NCI-H345 treated with DMSO at 0.1 percent for 48 hours (cell line): Measurements from ENCODE around the gene KCNMA1.

Experiments used
- DNase-seq: peaks from one replicate; lab custom pipeline; 2025; ENCODE audit not compliant: unreplicated experiment; lab: John Stamatoyannopoulos, UW

Gene KCNMA1

DNA sequence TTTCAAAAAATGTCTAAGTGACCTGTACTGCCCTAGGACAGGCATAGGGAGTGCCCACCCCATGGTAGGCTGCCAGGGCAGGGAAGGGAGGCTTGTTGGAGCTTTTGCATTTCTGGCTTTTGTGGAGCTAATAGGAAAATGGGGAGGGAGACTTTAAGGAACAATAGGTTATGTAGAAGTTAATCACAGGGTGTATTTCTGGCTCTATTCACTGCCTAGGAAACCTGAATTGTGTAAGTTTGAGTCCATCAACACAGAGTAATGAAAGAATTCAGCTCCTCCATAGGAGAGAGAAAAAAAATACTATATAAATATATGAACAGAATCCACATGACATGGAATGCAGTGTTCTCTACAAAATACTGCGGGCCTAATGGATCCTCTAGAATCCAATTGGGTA is 661.5 kb downstream of the KCNMA1 start:
- DNase-seq, result no peak

DNA sequence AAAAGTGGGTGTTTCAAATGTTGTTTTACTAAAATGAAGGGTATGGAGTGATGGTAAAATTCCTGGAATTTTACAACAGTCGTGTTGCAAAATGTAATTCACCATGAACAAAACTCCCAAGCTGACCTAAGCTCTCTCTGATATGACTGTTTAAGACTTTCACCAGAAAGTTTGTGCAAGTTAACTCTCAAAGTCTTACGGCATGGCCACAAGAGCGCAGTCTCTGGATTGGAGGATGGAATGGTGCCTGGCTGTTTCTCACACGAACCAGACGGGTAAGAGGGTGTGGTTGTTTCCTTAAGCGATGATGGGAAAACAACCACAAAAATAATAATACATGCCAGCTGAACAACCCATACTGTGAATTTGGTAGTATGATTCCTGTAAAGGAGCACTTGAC is 662.5 kb downstream of the KCNMA1 start:
- no peak for DNase-seq

DNA sequence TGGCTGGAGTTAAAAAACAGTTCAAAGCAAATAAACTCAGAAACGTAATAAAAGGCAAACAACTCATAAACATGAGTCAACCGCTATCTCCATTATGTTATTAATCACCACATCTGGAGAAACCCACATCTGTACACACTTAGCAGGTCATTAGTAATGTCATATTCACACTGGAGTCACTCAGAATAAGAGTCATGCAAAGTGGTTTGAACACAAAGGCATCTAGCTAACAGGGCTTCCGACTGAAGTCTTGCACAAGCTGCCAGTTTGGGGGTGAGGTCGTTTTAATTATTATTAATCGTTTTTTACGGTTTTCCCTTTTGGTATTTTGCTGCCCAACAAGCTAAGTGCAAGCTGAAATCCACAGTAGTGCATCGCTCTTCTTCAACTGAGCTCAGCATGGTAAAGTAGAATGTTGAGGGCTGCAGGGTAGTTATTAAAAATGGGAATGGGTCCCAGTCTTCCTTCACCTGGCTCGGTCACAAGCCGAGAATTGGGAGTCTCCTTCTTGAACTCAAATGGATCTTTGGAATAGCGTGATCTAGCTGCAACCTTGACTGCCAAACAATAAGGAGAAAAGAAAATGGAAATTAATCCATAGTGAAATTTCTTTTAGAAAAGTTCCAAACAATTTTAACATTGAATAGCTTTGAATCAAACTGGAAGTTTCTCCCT is 663.5 kb downstream of the KCNMA1 start:
- no peak for DNase-seq

DNA sequence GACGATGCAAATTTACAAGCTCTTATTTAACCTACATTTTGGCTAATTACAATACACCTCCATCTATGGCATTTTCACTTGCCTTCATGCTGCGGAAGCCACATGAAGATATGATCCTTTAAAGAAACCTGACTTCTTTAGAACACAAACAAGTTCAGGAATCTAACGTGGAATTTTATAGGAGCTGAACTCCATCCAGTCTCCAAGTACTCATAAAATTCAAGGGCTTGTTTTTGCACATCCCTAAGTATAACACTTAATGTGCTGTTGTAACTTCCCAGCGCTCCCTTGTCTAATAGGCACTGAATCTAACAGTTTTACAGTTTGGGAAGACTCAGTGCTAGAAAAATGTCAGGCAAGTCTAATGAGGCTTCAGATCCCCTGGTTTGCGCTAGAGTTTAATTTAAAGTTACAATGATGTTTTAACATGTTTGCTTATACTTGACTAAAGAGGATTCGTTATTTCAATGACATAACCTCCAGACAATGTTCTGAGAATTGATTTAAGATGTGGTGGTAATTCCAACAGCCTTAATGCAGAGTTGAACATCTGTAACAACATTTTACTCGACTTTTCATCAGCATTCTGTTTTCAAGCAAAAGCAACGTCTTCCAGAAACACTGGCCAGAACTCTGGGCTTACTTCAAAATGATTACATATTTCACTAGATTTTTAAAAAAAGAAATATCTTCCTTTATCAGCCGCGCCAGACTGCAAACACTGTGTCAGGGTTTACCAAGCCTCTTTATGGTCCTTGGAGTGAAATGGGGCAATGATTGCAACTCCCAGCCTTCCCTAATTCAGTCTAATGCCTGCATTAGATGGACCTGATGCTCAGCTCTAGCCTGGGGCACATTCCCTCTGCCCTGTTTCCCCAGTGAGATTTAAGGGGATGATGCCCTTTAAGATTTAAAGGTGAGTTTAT is 664.3 kb downstream of the KCNMA1 start:
- no peak for DNase-seq

DNA sequence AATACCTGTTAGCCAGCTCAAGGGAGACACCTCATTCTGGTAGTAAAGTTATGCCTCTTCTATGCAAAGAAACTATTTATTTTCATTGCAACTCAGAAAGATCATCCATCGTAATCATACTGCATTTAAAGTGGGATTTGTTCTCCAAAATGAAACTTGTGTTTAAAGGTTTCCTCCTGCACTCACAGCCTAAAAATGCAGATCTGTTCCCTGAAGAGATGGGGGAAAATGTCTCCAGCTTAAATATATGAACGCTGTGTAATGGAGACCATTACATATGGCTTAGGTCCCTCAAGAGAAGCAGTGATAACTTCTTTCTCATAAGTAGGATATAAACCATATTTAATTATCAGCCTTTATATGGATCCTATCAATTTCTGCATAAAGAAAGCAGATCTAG is 665.1 kb downstream of the KCNMA1 start:
- DNase-seq, result no peak

DNA sequence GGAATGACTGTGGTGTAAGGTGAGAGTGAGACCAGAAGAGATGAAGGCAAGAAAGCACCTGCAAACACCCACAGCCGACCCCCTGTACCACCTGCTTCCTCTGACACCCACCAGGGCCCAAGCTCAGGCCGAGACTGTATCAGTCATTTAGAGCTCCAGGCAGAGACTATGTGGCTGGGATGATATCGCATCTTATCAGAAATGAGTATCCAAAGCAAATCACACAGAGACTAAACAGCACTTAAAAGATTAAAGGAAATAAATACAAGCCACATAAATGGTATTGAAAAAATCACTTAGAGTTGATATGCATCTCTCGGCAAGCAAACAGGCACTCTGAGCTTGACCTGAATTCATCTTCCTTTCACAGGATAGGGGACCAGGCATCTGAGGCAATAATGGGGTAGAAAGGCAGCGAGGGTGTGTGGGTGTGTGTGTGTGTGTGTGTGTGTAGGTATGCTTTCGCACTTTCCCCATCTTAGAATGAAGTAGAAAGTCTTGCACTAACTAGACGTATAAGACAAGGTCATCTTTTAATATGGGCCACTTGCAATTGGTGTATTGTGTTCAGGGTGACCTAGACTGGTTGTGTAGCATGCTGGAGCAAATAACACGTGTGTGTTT is 665.9 kb downstream of the KCNMA1 start:
- no peak for DNase-seq

DNA sequence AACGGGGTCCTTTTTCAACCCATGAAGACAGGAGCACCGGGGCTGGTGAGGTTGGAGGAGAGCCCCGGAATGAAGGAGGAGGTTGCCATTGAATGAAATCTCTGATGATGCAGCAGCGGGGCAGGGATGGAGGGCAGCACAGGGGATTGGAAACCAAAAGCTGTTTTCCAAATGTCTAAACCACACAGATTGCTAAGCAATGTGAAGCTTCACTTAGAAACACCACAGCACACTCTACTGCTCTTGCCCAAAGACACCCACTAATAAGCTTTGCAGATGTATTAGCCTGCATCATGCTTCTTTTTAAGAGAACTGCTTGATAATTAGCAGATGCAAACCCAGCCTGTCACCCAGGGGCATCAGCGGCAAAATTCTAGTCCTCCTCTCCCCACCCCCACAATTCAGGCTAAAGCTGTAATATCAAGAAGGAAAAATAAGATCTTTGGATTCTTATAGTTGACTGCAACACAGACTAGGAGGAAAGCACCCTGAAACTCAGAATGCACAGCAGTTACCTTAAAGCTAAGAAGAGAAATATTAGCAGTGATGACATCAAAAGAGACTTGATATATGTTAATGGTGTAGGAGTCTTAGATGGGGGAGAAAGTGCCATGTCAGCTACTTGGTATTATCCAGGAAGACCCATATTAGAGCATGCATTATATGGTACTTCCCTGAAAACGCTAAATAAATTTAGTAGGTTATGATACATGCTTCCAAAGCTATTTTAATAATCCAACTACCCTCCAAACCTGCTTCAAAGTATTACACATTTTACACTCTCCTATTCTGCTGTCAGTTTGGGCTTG is 666.7 kb downstream of the KCNMA1 start:
- no peak for DNase-seq

DNA sequence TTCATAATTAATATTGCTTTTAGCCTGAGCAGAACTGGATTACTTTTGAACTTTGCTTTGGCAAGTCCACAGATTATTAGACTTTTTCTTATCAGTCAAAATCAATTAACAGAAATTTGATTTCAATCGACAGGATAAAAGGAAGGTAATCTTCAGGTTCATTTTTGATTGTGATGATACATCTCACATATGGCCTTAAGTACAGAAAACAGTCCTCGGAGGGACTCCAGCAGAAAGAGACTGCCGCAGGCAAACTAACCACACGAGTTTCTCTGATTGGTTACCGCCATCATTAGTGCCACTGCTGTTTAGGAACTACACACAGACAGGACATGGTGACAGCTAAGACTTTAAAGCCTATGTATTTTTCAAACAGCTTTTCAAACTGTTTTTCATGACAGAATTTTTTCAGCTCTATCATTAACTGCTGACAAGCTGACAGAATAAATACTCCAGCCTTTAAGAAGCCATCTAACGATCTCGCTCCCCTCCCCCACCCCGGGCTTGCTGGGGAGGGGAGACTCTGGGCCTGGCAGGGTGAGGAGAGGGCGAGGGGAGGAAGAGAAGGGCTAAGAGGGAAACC is 668.2 kb downstream of the KCNMA1 start:
- DNase-seq, result no peak

DNA sequence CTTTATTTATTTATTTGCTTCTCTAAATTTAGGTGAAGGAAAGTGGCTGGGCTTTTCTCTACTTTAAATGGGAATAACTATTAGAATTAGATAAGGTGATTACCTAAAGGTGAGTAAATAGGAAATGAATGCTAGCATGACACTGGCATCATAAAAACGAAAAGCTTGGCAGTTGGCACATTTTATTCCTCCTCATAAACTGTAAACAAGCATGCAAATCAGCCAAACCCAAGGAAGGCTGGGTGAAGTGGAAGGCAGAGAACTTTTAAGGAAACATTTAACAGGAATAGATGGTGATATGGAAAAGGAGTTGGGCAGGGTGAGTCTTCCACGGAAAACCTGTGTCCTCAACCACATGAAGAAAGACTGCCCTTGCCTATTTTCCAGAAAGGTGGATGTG is 669.1 kb downstream of the KCNMA1 start:
- DNase-seq, result no peak

DNA sequence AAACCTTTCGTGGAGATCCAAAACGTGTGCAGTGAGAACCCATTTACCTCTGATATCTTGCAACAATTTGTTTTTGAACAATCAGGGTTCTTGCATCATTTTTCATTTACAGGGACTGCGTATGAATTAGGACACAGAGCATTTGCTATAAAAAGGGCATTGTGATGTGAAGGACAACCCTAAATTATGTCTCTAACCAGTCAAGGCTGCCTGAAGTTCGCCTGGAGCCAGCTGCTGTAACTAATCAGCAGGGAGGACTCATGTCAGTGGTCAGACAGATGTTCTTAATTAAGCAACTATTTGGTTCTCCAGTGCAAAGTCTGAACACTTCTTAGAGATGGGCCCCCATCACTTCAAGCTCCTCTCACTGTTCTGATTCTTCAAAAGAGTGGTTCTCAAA is 674.8 kb downstream of the KCNMA1 start:
- DNase-seq, result no peak

DNA sequence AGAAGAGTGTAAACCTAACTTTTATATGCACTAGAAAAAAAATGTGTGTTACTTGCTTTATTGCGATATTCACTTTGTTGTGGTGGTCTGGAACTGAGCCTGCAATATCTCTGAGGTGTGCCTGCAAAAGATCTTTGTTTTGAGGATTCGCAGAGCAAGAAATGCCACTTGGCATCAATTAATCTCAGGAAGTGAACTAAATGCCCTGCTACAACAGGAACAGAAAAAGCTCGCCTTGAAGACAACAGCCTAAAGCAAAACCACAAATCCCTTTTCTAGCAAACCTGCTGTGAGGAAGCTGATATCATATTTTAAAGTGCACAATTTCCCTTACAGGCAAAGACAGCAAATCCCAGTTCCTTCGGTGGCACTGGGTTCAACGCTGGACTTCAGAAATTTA is 675.8 kb downstream of the KCNMA1 start:
- DNase-seq, result no peak

DNA sequence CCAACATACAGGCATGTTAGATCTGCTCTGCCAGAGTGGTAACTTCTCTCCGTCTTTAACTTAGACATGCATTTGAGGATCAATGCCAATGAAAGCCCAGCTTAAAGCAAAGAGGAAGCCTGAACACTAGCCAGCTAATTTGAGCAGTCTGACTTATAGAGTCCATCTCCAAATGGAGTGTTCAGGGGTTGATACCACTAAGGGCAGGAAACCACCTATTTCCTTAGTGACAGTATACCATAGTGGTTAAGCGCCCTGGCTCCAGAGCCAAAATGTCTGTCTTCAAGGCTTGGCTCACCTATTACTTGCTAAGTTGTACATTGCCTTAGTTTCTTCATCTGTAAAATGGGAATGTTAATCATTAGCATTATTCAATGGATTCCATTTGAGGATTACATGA is 678.5 kb downstream of the KCNMA1 start:
- DNase-seq, result no peak

DNA sequence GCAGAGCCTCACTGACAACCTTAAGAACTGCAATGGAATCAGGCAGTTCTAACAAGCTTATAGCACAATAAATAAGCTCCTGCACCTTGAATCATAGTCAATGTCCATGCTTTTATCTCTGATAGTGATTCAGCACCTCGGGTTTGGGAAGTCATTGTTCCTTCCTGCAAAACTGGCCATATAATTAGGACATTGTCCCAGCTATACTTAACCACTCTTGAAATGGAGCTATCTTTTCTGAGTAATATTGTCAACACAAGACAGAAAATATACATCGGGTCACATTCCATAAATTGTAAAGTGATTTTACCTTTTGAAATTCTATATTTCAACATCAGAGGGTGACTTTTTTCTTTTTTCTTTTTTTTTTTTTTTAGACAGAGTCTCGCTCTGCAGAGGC is 682.8 kb downstream of the KCNMA1 start:
- DNase-seq, result no peak

DNA sequence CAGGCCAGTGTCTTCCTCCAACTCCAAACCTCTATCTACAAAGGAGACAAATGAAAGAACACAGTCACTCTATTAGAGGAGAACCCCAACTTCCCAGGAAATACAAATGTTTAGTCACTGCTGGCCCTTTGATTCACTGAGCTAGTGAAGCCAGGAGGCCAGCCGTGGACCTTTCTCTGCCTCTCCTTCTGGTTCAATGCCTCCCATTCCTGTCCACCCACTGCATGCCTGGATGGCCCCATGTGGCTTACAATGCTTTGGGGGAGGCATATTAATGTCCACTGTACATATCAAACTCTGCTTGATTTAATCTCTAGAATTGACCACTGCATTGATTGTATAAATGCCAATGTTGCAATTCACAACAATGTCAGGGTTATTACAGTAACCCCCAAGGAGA is 687.3 kb downstream of the KCNMA1 start:
- no peak for DNase-seq

DNA sequence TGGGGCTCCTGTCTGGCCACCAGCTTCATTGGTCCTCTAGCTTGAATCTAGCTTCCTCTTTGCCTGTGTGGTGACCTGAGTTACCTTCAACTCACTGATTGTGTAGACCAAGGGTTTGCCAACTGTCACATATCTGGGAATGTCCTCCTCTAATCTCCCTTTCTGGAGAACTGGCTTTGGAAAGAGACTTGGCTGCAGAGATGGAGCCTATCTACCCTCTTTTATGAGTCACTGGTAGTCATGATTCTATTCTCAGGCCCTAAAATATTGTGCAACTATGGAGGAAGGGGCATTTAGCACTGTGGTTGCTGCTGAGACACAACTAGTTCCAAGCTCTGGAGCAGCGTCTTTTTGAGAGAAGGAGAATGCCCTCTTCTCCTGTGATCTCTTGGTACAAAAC is 691.3 kb downstream of the KCNMA1 start:
- no peak for DNase-seq

DNA sequence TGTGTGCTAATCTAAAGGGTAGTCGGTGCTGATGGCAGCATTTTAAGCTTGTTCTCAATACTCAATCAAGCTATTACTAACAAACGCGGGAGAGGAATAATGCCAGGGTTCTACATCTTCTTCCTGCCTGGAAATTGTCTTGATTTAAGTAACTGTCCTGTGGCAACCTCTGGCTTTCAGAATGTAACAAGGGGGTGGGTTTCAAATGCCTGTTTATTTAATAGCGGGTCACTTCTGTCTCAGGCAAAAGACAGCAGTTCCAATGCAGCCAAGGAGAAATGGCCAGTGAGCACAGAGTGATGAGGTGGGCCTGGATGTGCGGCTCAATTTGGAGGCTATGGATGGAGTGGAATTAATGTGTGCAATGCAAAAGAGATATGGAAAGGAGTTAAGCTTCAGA is 692.4 kb downstream of the KCNMA1 start:
- DNase-seq, result no peak

DNA sequence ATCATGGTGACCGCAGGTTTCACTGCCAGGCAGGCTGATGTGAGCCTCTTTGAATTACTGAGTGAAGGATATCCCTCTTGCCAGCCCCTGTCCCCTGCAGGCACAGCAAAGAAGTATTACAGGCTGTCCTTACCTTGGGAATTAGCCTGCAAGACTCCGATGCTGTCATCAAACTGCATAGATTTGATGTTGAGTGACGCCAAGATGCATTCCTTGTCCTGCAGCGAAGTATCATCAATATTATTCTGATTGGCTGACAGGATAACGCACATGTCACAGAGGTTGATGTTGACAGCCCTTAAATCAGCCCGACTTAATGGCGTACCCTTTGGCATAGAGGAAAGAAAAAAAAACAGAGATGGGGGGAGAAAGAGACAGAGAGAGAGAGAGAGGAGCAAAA is 693.0 kb downstream of the KCNMA1 start:
- no peak for DNase-seq

DNA sequence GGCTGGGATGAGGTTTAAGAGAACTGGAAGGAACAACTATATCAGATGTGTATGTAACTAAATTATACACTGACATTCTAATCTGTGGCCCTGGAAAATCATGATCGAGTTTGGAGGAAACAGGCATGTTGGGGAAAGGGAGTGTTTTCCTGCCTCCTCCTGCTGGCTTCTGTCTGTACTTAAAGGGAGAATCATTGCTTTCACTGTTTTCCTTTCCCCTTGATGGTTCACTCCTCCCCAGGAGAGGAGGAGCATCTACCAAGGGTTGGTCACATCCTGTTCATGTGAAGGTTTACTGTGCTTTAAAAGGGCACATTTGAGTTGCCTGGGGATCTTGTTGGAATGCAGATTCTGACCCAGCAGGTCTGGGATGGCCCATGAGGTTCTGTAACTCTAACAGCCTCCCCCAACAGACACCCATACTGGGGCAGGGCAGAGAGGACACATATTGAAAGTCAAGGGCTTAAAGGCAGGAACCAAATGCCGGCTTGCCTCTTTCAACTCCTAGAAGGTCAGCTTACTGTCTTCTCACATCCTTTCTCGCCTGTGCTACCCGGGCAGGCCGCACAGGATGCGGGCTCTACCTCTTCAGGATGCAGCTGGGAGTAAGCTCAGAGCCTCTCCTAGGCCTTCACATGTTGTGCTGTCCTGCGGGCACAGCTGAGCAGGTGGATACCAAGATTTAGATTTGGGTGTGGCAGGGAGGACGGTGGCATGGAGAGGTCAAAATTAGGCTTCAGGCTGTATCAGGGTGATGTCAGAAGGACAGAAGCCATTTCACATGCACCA is 694.8 kb downstream of the KCNMA1 start:
- no peak for DNase-seq

DNA sequence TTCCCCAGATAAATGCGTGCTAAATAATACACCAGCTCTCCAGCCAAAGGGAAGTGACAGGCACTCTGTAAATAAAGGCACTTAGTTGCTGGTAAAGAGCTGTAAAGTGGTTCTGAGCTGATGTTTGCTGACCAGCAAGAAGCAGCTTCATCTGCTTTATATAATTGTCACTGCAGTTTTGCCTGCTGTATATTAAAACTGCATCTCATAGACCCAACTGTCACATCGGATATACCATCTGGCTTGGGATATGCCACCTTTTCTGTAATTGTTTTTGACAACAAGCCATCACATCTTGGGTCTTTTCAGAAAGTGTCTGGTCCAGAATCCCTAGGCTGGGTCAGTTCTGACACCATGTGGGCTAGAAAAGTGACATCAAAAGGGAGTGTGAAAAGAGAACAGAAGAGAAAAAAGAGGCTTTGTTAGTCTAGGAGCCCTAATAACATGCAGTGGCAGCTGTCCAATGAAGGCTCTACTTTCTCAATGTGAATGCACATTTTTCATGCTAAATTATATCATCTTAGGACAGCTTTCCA is 697.6 kb downstream of the KCNMA1 start:
- no peak for DNase-seq

DNA sequence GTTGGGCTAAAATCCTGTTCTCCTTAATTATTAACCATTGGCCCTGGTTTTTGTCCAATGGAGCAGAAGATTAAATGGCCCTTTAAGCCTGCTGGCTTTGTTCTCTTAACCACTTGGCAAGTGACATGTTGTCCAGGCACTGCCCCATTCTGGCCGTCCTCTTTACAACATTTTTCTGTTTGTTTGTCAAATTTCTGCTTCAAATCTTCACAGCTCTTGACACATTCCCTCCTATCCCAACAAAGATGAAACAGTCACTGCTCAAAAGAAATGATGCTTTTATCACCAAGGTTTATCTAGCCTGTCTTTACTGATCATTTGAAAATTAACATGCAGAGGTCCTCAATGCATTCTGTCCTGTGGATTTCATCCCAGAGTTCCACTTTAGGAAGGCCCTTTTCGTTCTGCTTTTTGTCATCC is 700.4 kb downstream of the KCNMA1 start:
- DNase-seq, result no peak
